Umbilical cord (tissue), 2 donors: Measurements from ENCODE around the gene SLITRK1. TPM values are rescaled to one million over a fixed set of nuclear protein-coding genes. Genes with fewer than 3 reads are reported as not detected.
A peak's percentile ranks its signal among the peaks of the same experiment; 100 is the strongest.

Source experiments
- DNase-seq: peaks from one replicate; pipeline ENCODE4 v3.0.0-alpha.2; 2015; ENCODE audit warnings: low spot score
- total RNA-seq: library from RNA; depleted of rRNA; stranded (reverse); fragments of >200 nt; gene quantifications from one replicate; pipeline ENCODE4 v1.2.3, GENCODE V29; 2014; ENCODE audit warnings: low replicate concordance; ENCODE audit not compliant: insufficient read depth

The SLITRK1 gene
- 0.72 TPM for total RNA-seq

DNA sequence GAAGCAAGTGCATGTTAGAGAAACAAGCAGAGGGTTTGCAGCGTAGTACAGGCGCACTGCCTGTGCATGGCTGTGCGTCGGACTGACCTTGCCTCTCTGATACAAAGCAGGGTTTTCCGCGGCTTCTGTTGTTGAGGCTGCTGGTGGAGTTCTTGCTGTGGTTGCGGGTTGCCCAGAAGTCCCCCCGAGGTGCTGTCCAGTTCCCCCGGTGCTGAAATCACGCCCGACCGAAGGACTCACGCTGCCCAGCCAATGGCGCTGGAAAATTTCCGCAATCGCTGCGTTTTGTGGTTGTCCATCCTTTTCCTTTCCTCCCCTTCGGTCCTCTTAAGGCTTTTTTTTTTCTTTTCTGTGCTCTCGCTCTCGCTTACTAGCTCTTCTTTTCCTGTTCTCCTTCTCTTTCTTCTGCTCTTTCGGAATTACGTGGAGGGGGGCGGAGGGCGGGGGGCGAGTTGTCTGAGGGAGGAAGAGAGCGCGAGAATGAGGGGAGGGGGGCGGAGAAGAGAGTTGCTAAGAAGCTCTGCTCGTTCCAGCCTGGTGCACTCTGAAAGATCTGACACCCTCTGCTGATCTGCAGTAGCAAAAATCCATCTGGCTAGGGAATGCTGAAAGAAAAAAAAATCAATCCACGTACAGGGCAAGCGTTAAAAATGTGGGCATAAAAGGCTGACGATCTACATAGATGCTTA, at the start of gene SLITRK1:
SLITRK1 (minus strand) TSS at position 558 of the 689 bp plus-strand sequence. CDS start 967 bp downstream, outside the sequence.
- peak; percentile 76 for DNase-seq

- no peak for DNase-seq
Measured at GRCh38 chr13:83929157-83929556, 46.9 kb upstream of the SLITRK1 start.

- no peak for DNase-seq
Measured at GRCh38 chr13:83919775-83920174, 37.5 kb upstream of the SLITRK1 start.

DNA sequence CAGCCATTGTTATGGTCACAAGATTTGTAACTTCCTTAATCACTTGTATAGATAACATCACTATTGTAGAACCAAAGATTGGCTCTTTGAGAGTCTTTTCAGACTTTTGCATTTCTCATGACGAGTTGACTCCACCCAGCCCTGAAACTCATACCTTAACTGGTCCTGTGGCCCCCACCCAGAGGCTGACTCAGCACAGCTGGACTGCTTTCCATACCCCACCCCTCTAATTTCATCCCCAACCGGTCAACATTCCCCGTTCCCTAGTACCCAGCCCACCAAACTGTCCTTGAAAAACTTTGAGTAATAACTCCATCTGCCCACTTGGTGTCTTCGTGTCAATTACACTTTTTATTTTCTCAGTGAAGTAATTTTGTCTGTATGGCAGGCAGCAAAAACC, 32.1 kb upstream of the SLITRK1 start:
- no peak for DNase-seq

GRCh38 chr13:83907196-83907989, 25.1 kb upstream of the SLITRK1 start:
- DNase-seq, result no peak

DNA sequence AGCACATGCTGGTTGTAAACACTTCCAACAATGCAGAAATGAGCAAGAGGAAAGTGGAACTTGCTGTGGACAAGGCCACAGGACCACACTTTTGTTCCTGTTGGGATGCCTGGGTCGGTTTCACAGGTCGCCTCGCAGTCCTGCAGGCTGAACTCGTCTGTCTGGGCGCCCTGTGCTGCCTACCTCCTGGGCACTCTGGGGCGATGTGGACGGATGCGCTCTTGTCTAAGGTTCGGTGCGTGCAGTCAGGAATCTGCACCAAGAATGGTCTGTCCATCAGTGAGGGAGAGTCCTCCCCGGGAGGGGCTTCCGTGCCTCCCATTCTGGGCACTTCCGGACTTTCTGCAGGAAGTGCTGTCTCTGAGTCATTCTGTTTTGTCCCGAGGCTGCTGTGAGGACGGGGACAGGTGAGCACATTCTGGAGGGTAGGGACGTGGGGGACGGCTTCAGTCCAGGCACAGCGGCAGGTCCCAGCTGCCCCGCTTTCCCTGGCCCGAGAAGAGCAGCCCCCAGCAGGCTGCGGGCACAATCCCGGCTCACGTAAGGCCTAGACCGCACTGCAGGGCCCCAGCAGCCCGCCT, 24.1 kb upstream of the SLITRK1 start:
- no peak for DNase-seq

DNA sequence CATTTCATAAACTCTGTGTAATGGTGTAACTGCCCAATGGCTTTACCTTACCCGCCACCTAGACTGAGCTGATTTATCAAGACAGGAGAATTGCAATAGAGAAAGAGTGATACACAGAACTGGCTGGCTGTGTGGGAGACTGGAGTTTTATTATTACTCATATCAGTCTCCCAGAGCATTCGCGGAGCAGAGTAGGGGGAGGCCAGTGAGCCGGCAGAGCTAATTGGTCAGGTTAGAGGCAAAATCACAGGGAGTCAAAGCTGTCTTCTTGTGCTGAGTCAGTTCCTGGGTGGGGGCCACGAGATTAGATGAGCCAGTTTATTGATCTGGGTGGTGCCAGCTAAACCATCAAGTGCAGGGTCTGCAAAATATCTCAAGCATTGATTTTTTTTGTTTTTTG, 23.4 kb upstream of the SLITRK1 start:
- no peak for DNase-seq

DNA sequence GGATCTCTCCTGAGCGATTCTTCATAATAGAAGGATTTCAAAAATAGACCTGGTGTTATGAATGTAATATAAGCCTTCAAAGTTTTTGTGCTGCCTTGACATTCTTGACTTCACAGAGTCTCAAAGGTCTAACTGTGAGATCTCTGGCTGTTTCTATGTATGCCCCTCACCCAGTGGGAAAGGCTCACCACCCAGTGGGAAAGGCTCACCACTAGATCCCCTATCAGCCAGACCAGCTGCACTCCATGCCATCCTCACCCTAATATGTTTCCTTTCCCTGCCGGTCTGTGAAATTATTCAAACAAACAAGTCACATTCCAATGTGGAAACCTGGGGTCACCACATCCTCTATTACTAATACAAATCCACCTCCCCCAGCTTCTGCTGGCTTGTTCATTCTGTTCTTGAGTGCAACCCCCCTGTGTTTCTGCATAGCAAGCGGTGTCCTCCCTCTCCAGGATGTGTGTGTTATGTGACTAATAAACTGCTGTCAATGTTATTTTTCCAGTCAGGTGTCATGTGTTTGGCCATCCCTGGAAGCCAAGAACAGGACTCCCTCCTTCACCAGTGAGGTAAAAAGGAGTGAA, 13.8 kb upstream of the SLITRK1 start:
- DNase-seq, result no peak

- no peak for DNase-seq
Measured at GRCh38 chr13:83890358-83890757, 8.1 kb upstream of the SLITRK1 start.

DNA sequence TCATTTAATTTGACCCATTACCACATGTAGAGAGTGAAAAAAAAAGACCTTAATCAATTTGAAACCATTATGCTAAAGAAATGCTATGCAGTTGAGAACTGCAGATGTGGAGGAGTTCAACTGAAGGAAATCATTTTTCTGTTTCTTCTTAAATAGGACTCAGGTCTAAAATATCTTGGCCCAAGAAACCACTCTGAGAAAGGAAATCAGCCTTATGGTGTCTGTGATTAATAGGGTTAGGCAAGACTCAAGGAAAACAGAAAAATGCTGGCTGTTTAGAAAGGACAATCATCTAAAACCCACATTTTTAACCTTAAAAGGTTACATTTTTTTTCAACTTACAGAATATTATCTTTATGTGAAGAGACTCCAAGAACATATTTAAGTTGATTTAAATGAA, 1.9 kb upstream of the SLITRK1 start:
- no peak for DNase-seq

DNA sequence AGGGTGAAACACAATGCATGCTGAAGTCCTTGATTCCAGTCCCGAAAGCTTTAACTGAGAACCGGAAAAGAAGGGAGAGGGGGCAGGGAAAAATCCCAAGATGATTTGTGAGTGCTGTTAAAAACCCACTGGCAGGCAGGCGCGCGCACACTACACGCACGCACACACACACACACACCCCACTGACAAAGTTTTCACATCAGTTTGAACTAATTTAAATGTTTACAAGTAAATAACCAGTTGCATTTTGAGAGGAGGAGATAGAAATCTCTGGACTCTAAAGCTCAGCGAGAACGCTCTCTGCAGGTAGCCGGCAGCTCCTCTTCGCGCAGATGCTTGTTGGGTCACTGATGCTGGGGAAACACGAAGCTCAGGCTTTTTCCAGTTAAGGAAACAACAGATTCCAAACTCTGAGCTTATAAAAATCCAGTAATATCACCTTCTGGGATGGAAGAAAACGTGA, 818 bp upstream of the SLITRK1 start:
- DNase-seq, result no peak

DNA sequence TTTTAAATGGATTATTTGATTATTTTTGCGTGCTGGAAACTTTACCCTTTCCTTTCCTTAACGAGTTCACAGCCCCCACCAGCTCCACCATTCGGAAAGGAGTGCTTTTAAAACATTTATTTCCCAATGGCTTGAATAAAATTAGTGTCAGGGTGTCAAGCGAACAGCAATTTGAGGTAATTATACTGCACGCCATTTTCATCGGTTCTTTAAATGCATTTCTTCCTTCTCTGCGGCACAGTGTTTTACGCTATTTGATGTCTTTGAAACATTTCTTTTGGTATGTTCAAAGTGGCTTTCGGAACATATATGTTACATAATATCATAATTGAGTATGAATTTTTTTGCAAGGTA, 309 bp upstream of the SLITRK1 start:
- no peak for DNase-seq

DNA sequence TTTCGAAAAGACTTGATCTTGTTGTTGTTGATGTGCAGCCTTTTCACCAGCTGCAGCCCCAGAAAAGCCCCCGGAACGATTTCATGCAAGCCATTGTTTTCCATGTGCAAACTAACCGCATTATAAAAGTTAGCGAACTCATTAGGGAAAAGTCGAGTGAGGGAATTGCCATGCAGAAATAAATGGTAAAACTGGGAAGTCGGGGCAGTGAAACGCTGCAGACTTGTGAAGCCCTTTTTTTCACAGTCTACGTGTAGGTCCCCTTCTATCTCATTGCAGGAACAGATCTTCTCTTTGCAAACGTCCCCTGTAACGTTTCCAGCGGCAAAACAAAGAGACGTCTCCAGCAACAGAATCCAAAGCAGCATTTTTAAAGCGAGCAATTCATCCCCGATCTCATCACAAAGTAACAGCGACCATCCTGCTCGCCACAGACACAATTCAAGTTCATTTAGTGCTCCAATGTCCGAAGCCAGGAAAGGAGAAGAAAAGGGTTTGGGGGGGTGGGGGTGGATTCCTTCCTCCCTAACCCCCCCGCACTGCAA, 1.1 kb downstream of the SLITRK1 start:
- no peak for DNase-seq

GRCh38 chr13:83880275-83881139, 1.8 kb downstream of the SLITRK1 start:
- DNase-seq, result no peak

GRCh38 chr13:83879431-83880171, 2.7 kb downstream of the SLITRK1 start:
- peak; percentile 14 for DNase-seq

DNA sequence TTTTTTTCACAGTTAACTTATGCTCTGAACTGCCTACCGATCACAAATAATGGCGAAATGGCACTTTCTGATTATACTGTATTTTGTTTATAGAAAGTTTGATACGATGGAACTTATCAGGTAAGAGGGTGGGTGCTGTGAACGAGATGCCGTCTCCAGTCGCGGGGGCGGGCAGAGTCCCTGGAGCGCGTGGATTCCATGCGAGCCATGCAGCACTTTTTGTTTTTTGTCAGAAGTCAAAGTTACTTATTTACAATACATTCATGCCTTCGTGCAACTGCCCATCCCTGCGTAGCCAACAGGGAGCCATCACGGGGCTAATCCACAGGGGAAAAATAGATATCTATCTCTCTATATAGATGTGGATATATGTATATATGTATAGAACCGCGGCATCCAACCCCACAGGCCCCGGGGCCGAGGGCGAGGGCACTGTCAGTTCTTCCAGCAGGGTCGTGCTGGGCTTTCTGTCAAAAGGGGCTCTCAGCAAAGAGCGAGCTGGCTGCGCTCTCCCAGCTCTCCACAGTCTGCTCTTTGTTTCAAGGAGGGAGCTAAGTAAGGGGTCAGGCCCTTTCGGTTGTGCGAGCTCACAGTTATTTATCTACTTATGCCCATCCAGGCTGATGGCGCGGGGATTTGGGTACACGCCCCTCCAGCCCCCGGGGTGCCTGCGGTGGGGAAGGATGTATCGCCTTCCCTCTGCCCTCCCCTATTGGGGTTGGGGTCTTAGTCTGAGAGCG, 3.4 kb downstream of the SLITRK1 start:
- DNase-seq, result no peak

DNA sequence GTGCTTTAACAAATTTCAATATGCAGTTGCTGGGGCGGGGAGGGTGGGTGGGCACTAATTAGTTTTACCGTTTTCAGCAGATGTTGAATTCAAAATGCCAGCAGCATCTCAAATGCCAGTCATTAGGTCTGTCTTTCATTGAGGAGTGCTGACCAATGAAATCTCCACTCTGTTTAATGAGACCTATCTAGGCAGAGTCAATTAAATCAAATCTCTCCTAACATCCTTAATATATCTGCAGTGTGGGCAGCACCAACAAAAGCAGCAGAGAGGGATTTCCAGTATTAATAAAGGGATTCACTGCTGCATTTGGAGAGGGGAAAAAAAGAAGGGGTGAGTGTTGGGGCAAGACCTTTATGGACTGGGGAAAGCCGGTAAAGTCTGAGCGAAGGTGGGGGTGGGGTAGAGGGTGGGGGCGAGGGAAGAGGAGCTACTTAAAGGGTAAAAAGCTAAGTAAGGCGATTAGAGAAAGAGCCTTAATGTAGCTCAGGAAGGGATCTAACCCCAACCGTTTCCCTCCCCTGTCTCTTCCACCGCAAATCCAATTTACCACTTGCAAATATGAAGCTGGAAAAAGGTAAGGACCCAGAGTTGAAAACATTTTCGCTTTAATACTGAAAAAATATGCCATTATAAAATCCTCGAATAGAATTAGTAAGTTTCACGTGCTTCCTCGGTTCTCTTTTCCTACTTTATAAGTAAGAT, 4.5 kb downstream of the SLITRK1 start:
- no peak for DNase-seq

DNA sequence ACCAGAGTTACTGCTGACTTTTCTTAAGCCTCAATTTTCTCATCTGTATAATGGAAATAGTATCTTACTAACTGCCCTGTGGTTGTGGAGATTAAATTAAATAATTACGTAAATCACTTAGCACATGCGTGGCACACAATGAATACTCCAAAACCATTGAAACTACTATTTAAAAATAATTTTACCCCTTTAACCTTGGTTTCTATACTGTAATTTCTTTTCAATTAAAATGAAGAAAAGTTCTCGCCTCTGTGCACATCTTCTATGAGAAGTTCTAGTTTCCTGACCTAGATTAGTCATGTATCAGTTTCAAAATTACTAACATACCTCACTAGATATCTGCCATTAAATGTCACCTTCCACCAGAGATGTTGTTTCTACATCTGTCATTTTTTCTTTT, 5.7 kb downstream of the SLITRK1 start:
- DNase-seq, result no peak

- no peak for DNase-seq
Measured at GRCh38 chr13:83867708-83868107, 14.6 kb downstream of the SLITRK1 start.
